ENCODE measurements around the gene NOS1. TPM values are rescaled to one million over a fixed set of nuclear protein-coding genes. Genes with fewer than 3 reads are reported as not detected.
A peak's percentile ranks its signal among the peaks of the same experiment; 100 is the strongest.

Gene NOS1
- total and polyA plus RNA-seq, 2 of the 8 experiments (the other 6 are each of a cell fraction or from before 2014, with no cell fraction given), result 1.5 to 2.0 TPM

- peaks cover 0 to 10% of the 10 kb centered on the region in 2 experiments for H4K20me1 ChIP-seq (replicated peaks in 1 of 2; ENCODE audit: control insufficient read depth in 1 of 2, insufficient read depth in 2 of 2, low read length in 2 of 2)
- no peak for DNase-seq (ENCODE audit: low read depth in 1 of 2, low spot score in 2 of 2)
- H3K4me1 ChIP-seq (replicated peaks in 1 of 4; ENCODE audit: control insufficient read depth in 3 of 4, insufficient read depth in 4 of 4, low read length in 3 of 4), result peaks cover 2 to 9% (median 4%) of the 10 kb centered on the region in 4 experiments; a peak in 5 of 7 replicates
- ChIA-PET CTCF (ENCODE audit: partially characterized antibody) (interaction anchor here (0.5 to 1.0 kb wide), 2 partner anchors 12 to 924 kb away, joined by 3 to 5 read pairs; no protein-coding TSS in a partner anchor), POLR2A (ENCODE audit: partially characterized antibody) (interaction anchor here (1.0 kb wide), 2 partner anchors 11 to 28 kb away, joined by 4 read pairs; no protein-coding TSS in a partner anchor)
- H2AFZ ChIP-seq (ENCODE audit: low read length), result no peak overlapping the region
- WGBS, 2 experiments (ENCODE audit: extremely low coverage in 1 of 2, insufficient coverage in 1 of 2, insufficient read length in 1 of 2, insufficient replicate concordance in 2 of 2, low coverage in 1 of 2, low lambda C conversion rate in 2 of 2, missing lambda C conversion rate in 1 of 2), result 97% methylated on average over 12 of the region's 12 CpGs; no CpG with 5 or more reads in 1 of the 2 experiments
- no peak overlapping the region for H3K18ac ChIP-seq (ENCODE audit: extremely low read depth, low read length)
- H2BK120ac ChIP-seq (replicated peaks; ENCODE audit: low read depth, low read length), result no peak overlapping the region
- H4K5ac ChIP-seq (ENCODE audit: insufficient read length, low read depth, low read length), result no peak overlapping the region
- H3K14ac ChIP-seq (ENCODE audit: insufficient read length), result no peak overlapping the region
- H2BK20ac ChIP-seq (ENCODE audit: low read length), result no peak overlapping the region
- peaks cover 8% of the 10 kb centered on the region for H3K79me1 ChIP-seq (ENCODE audit: low read depth, low read length)
- H3K4me3 ChIP-seq (ENCODE audit: extremely low read depth in 1 of 4, insufficient read depth in 2 of 4, low read depth in 3 of 4, low read length in 4 of 4), result peak overlapping the region in 1 of 4 experiments; percentile 98; a peak in 4 of 8 replicates
- H3K79me2 ChIP-seq (ENCODE audit: control insufficient read depth in 1 of 2, insufficient read depth in 2 of 2, low read length in 2 of 2), result peaks cover 7 to 39% of the 10 kb centered on the region in 2 experiments; a peak in 3 of 4 replicates
- H3K4ac ChIP-seq (replicated peaks; ENCODE audit: insufficient read length, low read depth, low read length), result no peak overlapping the region
- H3K9ac ChIP-seq (replicated peaks in 1 of 4; ENCODE audit: extremely low read depth in 1 of 4, low read depth in 3 of 4, low read length in 3 of 4), result no peak overlapping the region
- H2BK15ac ChIP-seq (ENCODE audit: low read length), result no peak overlapping the region
- no peak overlapping the region for H2BK12ac ChIP-seq (ENCODE audit: low read depth, low read length)
- H3K23me2 ChIP-seq (ENCODE audit: low read depth, low read length), result peaks cover 13% of the 10 kb centered on the region; the same call in 1 of the 2 replicates
- H3K36me3 ChIP-seq (ENCODE audit: control insufficient read depth in 2 of 4, insufficient read depth in 4 of 4, low read length in 3 of 4), result peaks cover 10 to 39% (median 26%) of the 10 kb centered on the region in 4 experiments; a peak in 6 of 8 replicates
- H4K91ac ChIP-seq (replicated peaks; ENCODE audit: insufficient read length, low read length), result no peak overlapping the region
- H2BK5ac ChIP-seq (ENCODE audit: low read depth, low read length), result no peak overlapping the region
- H3K27me3 ChIP-seq (replicated peaks in 1 of 4; ENCODE audit: control insufficient read depth in 3 of 4, extremely low read depth in 1 of 4, insufficient read depth in 3 of 4, low read length in 3 of 4), result peaks cover 0 to 2% (median 0%) of the 10 kb centered on the region in 4 experiments; a peak in 1 of 7 replicates
- no peaks in the 10 kb centered on the region for H3K9me3 ChIP-seq (ENCODE audit: insufficient read depth in 2 of 2, low read depth in 1 of 2, low read length in 1 of 2)
- H3K27ac ChIP-seq (ENCODE audit: low read depth, low read length), result no peak overlapping the region
- TF ChIP-seq CEBPB (IDR thresholded peaks at IDR 0.05; ENCODE audit: low read depth, low read length), result peak; percentile 46
- TF ChIP-seq HDAC2 (IDR thresholded peaks at IDR 0.05; ENCODE audit: borderline replicate concordance in 1 of 2, low read depth in 2 of 2, low read length in 2 of 2), result no peak
- TF ChIP-seq POLR2AphosphoS5 (IDR thresholded peaks at IDR 0.05; ENCODE audit: low read depth, low read length), result no peak
- no peak overlapping the region for H3K56ac ChIP-seq (replicated peaks; ENCODE audit: insufficient read length, low read depth, low read length)
- FAIRE-seq, result no peak
- H4K8ac ChIP-seq (ENCODE audit: extremely low read depth, insufficient read depth, low read length), result no peak overlapping the region
- H3K4me2 ChIP-seq (ENCODE audit: insufficient read depth in 1 of 2, low read depth in 2 of 2, low read length in 2 of 2), result peak overlapping the region in 1 of 2 experiments; percentile 100; a peak in 2 of 4 replicates
- H2AK5ac ChIP-seq (ENCODE audit: low read depth, low read length), result no peak overlapping the region
- no peak overlapping the region for H3K23ac ChIP-seq (ENCODE audit: insufficient read length)
Measured at GRCh38 chr12:117188121-117188665, 173.2 kb downstream of the NOS1 start.

Data from H1 (cell line).